Epithelial cell of esophagus (primary cell): ENCODE measurements around the gene KATNB1.

Experiments used
- DNase-seq: peaks from one replicate; pipeline ENCODE4 v3.0.0; 2010; ENCODE audit warnings: low read depth
- H3K4me3 ChIP-seq: 2 replicates; pipeline ENCODE4 v1.5.1; 2011; ENCODE audit warnings: mild to moderate bottlenecking, low read length, control low read depth
- CTCF ChIP-seq: IDR thresholded peaks from 2 replicates; pipeline ENCODE4 v1.5.1; 2011; ENCODE audit warnings: low read depth, mild to moderate bottlenecking, low read length, control low read depth, inconsistent platforms; ENCODE audit not compliant: insufficient read depth; ENCODE audit errors: missing control alignments

Gene KATNB1

DNA sequence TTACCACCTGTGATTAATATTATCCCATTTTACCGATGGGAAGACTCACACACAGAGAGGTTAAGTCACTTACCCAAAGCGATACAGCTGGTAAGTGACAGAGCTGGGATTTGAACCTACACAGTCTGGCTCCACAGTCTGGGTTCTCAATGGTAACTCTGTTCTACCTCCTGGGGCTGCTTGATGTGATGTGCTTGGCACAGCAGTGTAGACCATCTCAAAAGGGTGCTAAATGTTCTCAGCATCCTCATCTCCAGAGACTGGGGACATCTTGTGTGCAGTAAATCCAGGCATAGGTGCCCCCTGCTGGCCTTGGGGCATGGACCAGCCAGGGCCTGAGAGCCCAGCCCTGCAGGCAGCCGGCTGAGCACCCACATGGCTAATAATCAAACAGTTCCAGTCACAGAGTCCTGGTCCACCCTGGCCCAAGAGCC lies 15.4 kb upstream of the KATNB1 start:
- DNase-seq: peak; percentile 59
- no peak overlapping the region for H3K4me3 ChIP-seq
- TF ChIP-seq CTCF: peak; percentile 50

DNA sequence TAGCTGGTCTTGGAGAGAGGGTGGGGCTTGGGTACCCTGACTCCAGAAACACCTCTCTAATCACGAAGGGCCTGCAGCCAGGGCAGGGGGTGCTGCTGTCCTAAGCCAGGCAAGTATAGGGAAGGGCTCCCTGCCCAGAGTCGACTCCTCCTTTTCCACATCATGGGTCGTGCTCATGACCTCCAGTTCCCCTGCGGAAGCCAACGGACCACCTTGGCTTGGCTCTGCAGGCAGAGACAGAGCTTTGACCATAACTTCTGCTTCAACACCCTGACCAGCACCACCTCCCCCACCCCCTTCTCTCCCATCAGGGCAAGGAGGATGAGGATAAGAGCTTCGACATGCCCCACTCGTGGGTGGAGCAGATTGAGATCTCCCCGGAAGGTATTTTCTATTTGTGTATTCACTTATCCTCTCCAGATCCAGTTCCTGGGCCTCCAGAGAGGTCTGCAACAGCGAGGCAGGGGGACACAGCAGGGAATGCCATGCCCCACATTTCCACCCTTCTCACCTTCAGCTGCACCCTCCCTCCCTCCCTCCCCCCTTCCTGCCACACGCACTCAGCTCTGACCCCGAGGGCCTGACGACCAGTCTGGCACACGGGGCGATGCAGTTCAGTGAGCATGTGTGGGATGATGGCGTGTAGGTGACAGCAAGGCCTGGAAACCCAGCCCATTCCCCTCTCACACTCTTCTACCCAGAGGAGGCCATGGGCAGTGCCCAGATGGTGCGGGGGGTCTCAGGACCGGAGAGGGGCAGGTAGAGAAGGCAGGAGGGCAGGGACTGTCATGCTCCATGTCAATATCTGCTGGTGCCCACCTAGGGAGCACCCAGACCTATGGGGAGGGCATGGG lies 14.0 kb upstream of the KATNB1 start:
- TF ChIP-seq CTCF: no peak
- no peak overlapping the region for H3K4me3 ChIP-seq
- DNase-seq: no peak

- no peak for TF ChIP-seq CTCF
- no peak overlapping the region for H3K4me3 ChIP-seq
- no peak for DNase-seq
These were observed 13.4 kb upstream of the KATNB1 start for GRCh38 chr16:57722210-57722499.

GRCh38 chr16:57722651-57723050 lies 12.9 kb upstream of the KATNB1 start:
- TF ChIP-seq CTCF: no peak
- DNase-seq: no peak
- H3K4me3 ChIP-seq: no peak overlapping the region

GRCh38 chr16:57723170-57723569 lies 12.4 kb upstream of the KATNB1 start:
- no peak overlapping the region for H3K4me3 ChIP-seq
- no peak for DNase-seq
- no peak for TF ChIP-seq CTCF

DNA sequence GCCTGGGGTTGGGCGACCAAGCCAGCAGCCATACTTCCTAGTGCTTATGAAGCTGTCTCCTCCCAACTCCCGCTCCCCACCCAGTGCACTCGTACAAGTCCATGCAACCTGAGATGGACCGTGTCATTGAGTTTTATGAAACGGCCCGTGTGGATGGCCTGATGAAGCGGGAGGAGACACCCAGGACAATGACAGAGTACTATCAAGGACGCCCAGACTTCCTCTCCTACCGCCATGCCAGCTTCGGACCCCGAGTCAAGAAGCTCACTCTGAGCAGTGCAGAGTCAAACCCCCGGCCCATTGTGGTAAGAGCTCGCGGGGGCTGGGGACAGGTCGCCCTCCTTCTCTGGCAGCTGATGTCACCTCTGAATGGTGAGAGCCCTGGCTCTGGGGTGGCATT lies 11.0 kb upstream of the KATNB1 start:
- TF ChIP-seq CTCF: no peak
- no peak overlapping the region for H3K4me3 ChIP-seq
- DNase-seq: no peak

- DNase-seq: no peak
- TF ChIP-seq CTCF: no peak
- H3K4me3 ChIP-seq: no peak overlapping the region
These were observed 10.4 kb upstream of the KATNB1 start for GRCh38 chr16:57725151-57725550.
